Sigmoid colon (tissue), 3 donors: ENCODE results near the gene TRIM77.

ENCODE experiments used
- CTCF ChIP-seq, 4 experiments: fragments of 450-650 bp in 3 of 4; fragments of 200-600 bp in 1 of 4; IDR thresholded peaks; one replicate each; pipeline ENCODE4 v1.5.1; 2016 to 2019; ENCODE audit warnings: antibody characterized with exemption in 4 of 4, mild to moderate bottlenecking in 3 of 4, moderate library complexity in 2 of 4
- POLR2A ChIP-seq, 2 donors: fragments of 450-650 bp; IDR thresholded peaks; one replicate each; pipeline ENCODE4 v1.6.1; 2016; ENCODE audit warnings: antibody characterized with exemption in 2 of 2, mild to moderate bottlenecking in 2 of 2, moderate library complexity in 2 of 2

DNA sequence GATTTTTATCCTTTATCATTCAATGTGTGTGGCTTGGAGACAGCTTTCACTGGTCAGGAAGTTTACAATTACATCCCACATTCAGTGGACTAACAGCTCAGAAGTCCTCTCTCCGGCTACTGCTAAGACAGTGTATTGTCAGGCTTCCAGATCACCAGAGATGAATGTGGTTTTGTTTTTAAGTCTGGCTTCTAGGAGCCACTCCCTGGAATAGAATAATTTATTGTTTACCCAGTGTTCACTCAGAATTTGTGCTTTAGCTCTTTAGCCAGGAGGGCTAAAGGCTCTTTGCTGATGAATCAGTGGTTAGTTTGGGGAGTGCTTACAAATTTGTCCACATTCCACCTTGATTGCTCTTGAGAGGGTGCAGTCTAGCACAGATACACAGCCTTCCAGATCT is 26.5 kb downstream of the TRIM77 start:
- TF ChIP-seq CTCF (IDR thresholded peaks at IDR 0.05) = no peak
- no peak for TF ChIP-seq POLR2A (IDR thresholded peaks at IDR 0.05)
